OCI-LY7 (cell line): Measurements from ENCODE around the gene ZNRD2.

Source experiments
- CTCF ChIP-seq: fragments of 200-600 bp; sonication (generic); conservative IDR thresholded peaks from 2 replicates; pipeline ENCODE4 v1.5.1; 2014; ENCODE audit warnings: mild to moderate bottlenecking, antibody characterized with exemption, low read length, moderate library complexity, mixed read lengths
- EZH2phosphoT487 ChIP-seq: fragments of 200-600 bp; sonication (generic); IDR thresholded peaks from 2 replicates; pipeline ENCODE4 v1.6.1; 2018; ENCODE audit warnings: low read depth, borderline replicate concordance, mild to moderate bottlenecking, mixed run types, antibody characterized with exemption, low read length, moderate library complexity, mixed read lengths

GRCh38 chr11:65609665-65610064 is 39.4 kb downstream of the ZNRD2 start:
- TF ChIP-seq CTCF (no peak), EZH2phosphoT487 (no peak)
